ENCODE measurements around the gene CEP85.

The CEP85 gene

GRCh38 chr1:26233903-26234643 lies at the start of gene CEP85:
CEP85 (plus strand) TSS chr1:26234200; CDS start chr1:26239784, 5,584 bp downstream.
- H3K4me1 ChIP-seq (ENCODE audit: control insufficient read depth in 1 of 2, insufficient read depth in 1 of 2, low read depth in 1 of 2, low read length in 1 of 2), result peaks cover 28 to 30% of the 10 kb centered on the region in 2 experiments
- peak within 1 kb of the TSS; percentile 86 for H3K27ac ChIP-seq
- peak within 1 kb of the TSS; percentile 72 to 89 for H3K4me3 ChIP-seq (ENCODE audit: low read depth in 1 of 2, low read length in 1 of 2)
- H3K9me3 ChIP-seq, result no peaks in the 10 kb centered on the region
- H3K27me3 ChIP-seq, result no peaks in the 10 kb centered on the region
- TF ChIP-seq CTCF (IDR thresholded peaks at IDR 0.05), result peak; percentile 99
- no peaks in the 10 kb centered on the region for H3K36me3 ChIP-seq

- no peak for TF ChIP-seq CTCF (IDR thresholded peaks at IDR 0.05)
- H3K4me3 ChIP-seq (ENCODE audit: low read depth in 1 of 2, low read length in 1 of 2), result no peak overlapping the region
- no peaks in the 10 kb centered on the region for H3K27me3 ChIP-seq
- H3K27ac ChIP-seq, result no peak overlapping the region
- no peaks in the 10 kb centered on the region for H3K4me1 ChIP-seq (ENCODE audit: control insufficient read depth in 1 of 2, insufficient read depth in 1 of 2, low read depth in 1 of 2, low read length in 1 of 2)
- H3K36me3 ChIP-seq, result no peaks in the 10 kb centered on the region
- no peaks in the 10 kb centered on the region for H3K9me3 ChIP-seq
Observed at GRCh38 chr1:26184883-26185282, 49.1 kb upstream of the CEP85 start.

- H3K36me3 ChIP-seq, result no peaks in the 10 kb centered on the region
- no peaks in the 10 kb centered on the region for H3K27me3 ChIP-seq
- TF ChIP-seq CTCF (IDR thresholded peaks at IDR 0.05), result no peak
Observed at GRCh38 chr1:26187882-26188281, 46.1 kb upstream of the CEP85 start.

GRCh38 chr1:26188477-26188876 lies 45.5 kb upstream of the CEP85 start:
- H3K4me3 ChIP-seq (ENCODE audit: low read depth in 1 of 2, low read length in 1 of 2), result no peak overlapping the region
- no peaks in the 10 kb centered on the region for H3K4me1 ChIP-seq (ENCODE audit: control insufficient read depth in 1 of 2, insufficient read depth in 1 of 2, low read depth in 1 of 2, low read length in 1 of 2)
- no peak for TF ChIP-seq CTCF (IDR thresholded peaks at IDR 0.05)
- H3K36me3 ChIP-seq, result no peaks in the 10 kb centered on the region
- no peaks in the 10 kb centered on the region for H3K9me3 ChIP-seq
- H3K27me3 ChIP-seq, result no peaks in the 10 kb centered on the region
- no peak overlapping the region for H3K27ac ChIP-seq

More at GRCh38 chr1:26187882-26188281, 46.1 kb upstream of the CEP85 start:
- Histone ChIP-seq H3K4me3 (ENCODE audit: low read depth in 1 of 2, low read length in 1 of 2) (no peak overlapping the region), H3K4me1 (ENCODE audit: control insufficient read depth in 1 of 2, insufficient read depth in 1 of 2, low read depth in 1 of 2, low read length in 1 of 2) (no peaks in the 10 kb centered on the region), H3K9me3 (no peaks in the 10 kb centered on the region), H3K27ac (no peak overlapping the region)

- Histone ChIP-seq H3K4me3 (ENCODE audit: low read depth in 1 of 2, low read length in 1 of 2) (no peak overlapping the region), H3K9me3 (no peaks in the 10 kb centered on the region), H3K27me3 (no peaks in the 10 kb centered on the region), H3K27ac (no peak overlapping the region), H3K36me3 (no peaks in the 10 kb centered on the region), H3K4me1 (ENCODE audit: control insufficient read depth in 1 of 2, insufficient read depth in 1 of 2, low read depth in 1 of 2, low read length in 1 of 2) (no peaks in the 10 kb centered on the region)
- TF ChIP-seq CTCF (IDR thresholded peaks at IDR 0.05), result no peak
Observed at GRCh38 chr1:26189331-26189730, 44.7 kb upstream of the CEP85 start.
